Memory B cell (primary cell): Measurements from ENCODE around the gene TTLL4.

Experiments used
- ATAC-seq: fragments of 150-1000 bp; cut with Tn5 transposase; 2 replicates; pipeline ENCODE4 v1.10.0; 2021; ENCODE audit warnings: low read depth, mild to moderate bottlenecking, moderate library complexity
- DNase-seq, 2 donors: peaks; one replicate each; pipeline ENCODE4 v3.0.0; 2022; ENCODE audit warnings: low spot score in 2 of 2
- H3K27ac Mint-ChIP-seq: one replicate; pipeline ENCODE4 v1.8.0; 2022; ENCODE audit warnings: mild to moderate bottlenecking, moderate library complexity, mixed read lengths
- H3K27me3 Mint-ChIP-seq: one replicate; pipeline ENCODE4 v1.8.0; 2022; ENCODE audit warnings: mixed read lengths
- H3K36me3 Mint-ChIP-seq: one replicate; pipeline ENCODE4 v1.8.0; 2022; ENCODE audit warnings: mild to moderate bottlenecking, mixed read lengths
- H3K4me1 Mint-ChIP-seq: one replicate; pipeline ENCODE4 v1.8.0; 2022; ENCODE audit warnings: mixed read lengths
- H3K4me3 Mint-ChIP-seq: one replicate; pipeline ENCODE4 v1.8.0; 2022; ENCODE audit warnings: mild to moderate bottlenecking, moderate library complexity, mixed read lengths
- H3K9me3 Mint-ChIP-seq: one replicate; pipeline ENCODE4 v1.8.0; 2022; ENCODE audit warnings: mixed read lengths

TTLL4 gene

GRCh38 chr2:218701806-218702205 is 8.8 kb upstream of the TTLL4 start:
- ATAC-seq (no peak), DNase-seq (no peak)
- H3K36me3 Mint-ChIP-seq = peaks cover 8% of the 10 kb centered on the region
- no peaks in the 10 kb centered on the region for H3K4me1 Mint-ChIP-seq
- H3K9me3 Mint-ChIP-seq = no peaks in the 10 kb centered on the region
- H3K4me3 Mint-ChIP-seq = no peak overlapping the region
- no peaks in the 10 kb centered on the region for H3K27me3 Mint-ChIP-seq
- H3K27ac Mint-ChIP-seq = no peak overlapping the region

- H3K36me3 Mint-ChIP-seq = peaks cover 8% of the 10 kb centered on the region
- DNase-seq = no peak
- H3K27ac Mint-ChIP-seq = no peak overlapping the region
- H3K27me3 Mint-ChIP-seq = no peaks in the 10 kb centered on the region
- H3K4me3 Mint-ChIP-seq = no peak overlapping the region
- H3K9me3 Mint-ChIP-seq = no peaks in the 10 kb centered on the region
- no peak for ATAC-seq
- H3K4me1 Mint-ChIP-seq = no peaks in the 10 kb centered on the region
Measured at GRCh38 chr2:218703341-218703740, 7.3 kb upstream of the TTLL4 start.

GRCh38 chr2:218708086-218708485 is 2.5 kb upstream of the TTLL4 start:
- Mint-ChIP-seq H3K9me3 (no peaks in the 10 kb centered on the region), H3K27me3 (no peaks in the 10 kb centered on the region), H3K27ac (no peak overlapping the region), H3K36me3 (no peaks in the 10 kb centered on the region), H3K4me3 (no peak overlapping the region), H3K4me1 (peaks cover 8% of the 10 kb centered on the region)
- DNase-seq = no peak
- no peak for ATAC-seq

DNA sequence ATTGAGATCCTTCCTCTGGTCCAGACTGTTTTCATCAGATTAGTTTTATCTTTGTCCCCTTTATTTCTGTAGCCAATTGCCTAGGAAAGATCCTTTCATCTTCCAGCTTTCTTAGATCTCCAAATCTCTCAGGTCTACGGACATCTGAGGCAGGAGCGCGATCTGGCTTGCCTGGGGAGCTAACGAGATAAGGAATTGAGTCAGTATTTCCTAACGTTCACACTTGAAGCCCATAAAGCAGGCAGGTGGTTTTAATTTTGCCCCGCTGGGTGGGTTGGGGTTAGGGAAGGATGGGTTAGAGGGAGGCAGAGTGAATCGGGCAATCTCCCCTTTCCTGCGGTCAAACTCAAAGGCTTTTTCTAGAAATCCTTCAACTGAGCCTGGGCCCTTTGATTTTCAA is 727 bp upstream of the TTLL4 start:
- Mint-ChIP-seq H3K4me1 (peaks cover 15% of the 10 kb centered on the region), H3K27me3 (no peaks in the 10 kb centered on the region), H3K36me3 (no peaks in the 10 kb centered on the region), H3K9me3 (no peaks in the 10 kb centered on the region), H3K27ac (no peak overlapping the region), H3K4me3 (no peak overlapping the region)
- ATAC-seq (no peak), DNase-seq (no peak)

- no peaks in the 10 kb centered on the region for H3K36me3 Mint-ChIP-seq
- H3K9me3 Mint-ChIP-seq = no peaks in the 10 kb centered on the region
- peaks cover 15% of the 10 kb centered on the region for H3K4me1 Mint-ChIP-seq
- H3K27me3 Mint-ChIP-seq = no peaks in the 10 kb centered on the region
- ATAC-seq = no peak
- H3K27ac Mint-ChIP-seq = no peak overlapping the region
- no peak for DNase-seq
- peak overlapping the region; percentile 97 for H3K4me3 Mint-ChIP-seq
Measured at GRCh38 chr2:218710334-218710686, 325 bp upstream of the TTLL4 start.

- DNase-seq = no peak
- Mint-ChIP-seq H3K4me1 (peaks cover 15% of the 10 kb centered on the region), H3K36me3 (peaks cover 2% of the 10 kb centered on the region)
Measured at GRCh38 chr2:218711550-218711929, 905 bp downstream of the TTLL4 start.

DNA sequence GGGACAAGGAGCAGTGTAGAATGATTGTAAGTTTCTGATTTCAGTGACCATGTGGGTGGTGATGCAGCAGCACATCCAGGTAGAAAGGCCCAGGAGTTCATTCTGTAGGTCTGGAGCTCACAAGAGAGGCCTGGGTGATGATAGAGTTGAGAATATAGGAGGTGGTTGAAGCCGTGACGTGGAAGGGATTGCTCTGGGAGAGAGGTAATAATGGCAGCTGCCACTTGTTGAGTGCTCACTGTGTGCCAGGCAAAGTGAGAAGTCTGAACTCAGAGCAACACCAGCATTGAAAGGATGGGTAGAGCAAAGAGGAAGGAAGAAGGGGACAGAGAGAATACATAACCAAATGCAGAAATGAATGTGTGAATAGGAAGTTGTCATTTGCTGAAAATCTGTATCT is 3.3 kb downstream of the TTLL4 start:
- Mint-ChIP-seq H3K9me3 (no peaks in the 10 kb centered on the region), H3K4me3 (no peak overlapping the region), H3K27me3 (no peaks in the 10 kb centered on the region), H3K4me1 (peaks cover 18% of the 10 kb centered on the region), H3K36me3 (peaks cover 2% of the 10 kb centered on the region), H3K27ac (peak overlapping the region; percentile 24)
- DNase-seq (no peak), ATAC-seq (no peak)

More at GRCh38 chr2:218711550-218711929, 905 bp downstream of the TTLL4 start:
- no peaks in the 10 kb centered on the region for H3K9me3 Mint-ChIP-seq
- no peak for ATAC-seq
- peak overlapping the region; percentile 97 for H3K4me3 Mint-ChIP-seq
- H3K27me3 Mint-ChIP-seq = no peaks in the 10 kb centered on the region
- peak overlapping the region; percentile 95 for H3K27ac Mint-ChIP-seq

DNA sequence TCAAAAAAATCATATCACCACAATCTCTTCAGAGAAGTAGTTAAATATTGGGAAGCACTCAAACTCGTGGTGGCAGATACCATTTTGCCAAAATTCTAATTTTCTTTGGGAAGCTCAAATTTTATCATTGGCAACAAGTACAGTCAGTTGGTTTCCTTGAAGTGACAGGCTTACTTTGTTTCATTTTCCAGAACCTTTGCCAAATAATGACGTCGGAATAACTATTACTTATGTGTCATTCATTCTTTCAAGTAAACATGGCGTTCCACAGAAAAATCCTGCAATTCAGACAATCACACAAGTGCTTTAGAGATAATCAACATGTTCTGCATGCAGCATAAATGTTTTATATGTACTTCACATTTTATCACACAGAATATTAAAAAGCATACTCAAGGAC is 5.4 kb downstream of the TTLL4 start:
- no peak for ATAC-seq
- no peak overlapping the region for H3K27ac Mint-ChIP-seq
- H3K4me1 Mint-ChIP-seq = peaks cover 26% of the 10 kb centered on the region
- H3K4me3 Mint-ChIP-seq = no peak overlapping the region
- H3K36me3 Mint-ChIP-seq = peaks cover 10% of the 10 kb centered on the region
- H3K27me3 Mint-ChIP-seq = no peaks in the 10 kb centered on the region
- no peaks in the 10 kb centered on the region for H3K9me3 Mint-ChIP-seq
- DNase-seq = no peak

GRCh38 chr2:218717262-218717661 is 6.6 kb downstream of the TTLL4 start:
- DNase-seq = no peak
- Mint-ChIP-seq H3K4me1 (peaks cover 19% of the 10 kb centered on the region), H3K27me3 (no peaks in the 10 kb centered on the region), H3K27ac (no peak overlapping the region), H3K9me3 (no peaks in the 10 kb centered on the region), H3K4me3 (no peak overlapping the region), H3K36me3 (peaks cover 10% of the 10 kb centered on the region)
- no peak for ATAC-seq

GRCh38 chr2:218718058-218718457 is 7.4 kb downstream of the TTLL4 start:
- H3K27ac Mint-ChIP-seq = no peak overlapping the region
- peaks cover 10% of the 10 kb centered on the region for H3K36me3 Mint-ChIP-seq
- no peaks in the 10 kb centered on the region for H3K9me3 Mint-ChIP-seq
- no peaks in the 10 kb centered on the region for H3K27me3 Mint-ChIP-seq
- peaks cover 25% of the 10 kb centered on the region for H3K4me1 Mint-ChIP-seq
- ATAC-seq (no peak), DNase-seq (no peak)
- H3K4me3 Mint-ChIP-seq = no peak overlapping the region

DNA sequence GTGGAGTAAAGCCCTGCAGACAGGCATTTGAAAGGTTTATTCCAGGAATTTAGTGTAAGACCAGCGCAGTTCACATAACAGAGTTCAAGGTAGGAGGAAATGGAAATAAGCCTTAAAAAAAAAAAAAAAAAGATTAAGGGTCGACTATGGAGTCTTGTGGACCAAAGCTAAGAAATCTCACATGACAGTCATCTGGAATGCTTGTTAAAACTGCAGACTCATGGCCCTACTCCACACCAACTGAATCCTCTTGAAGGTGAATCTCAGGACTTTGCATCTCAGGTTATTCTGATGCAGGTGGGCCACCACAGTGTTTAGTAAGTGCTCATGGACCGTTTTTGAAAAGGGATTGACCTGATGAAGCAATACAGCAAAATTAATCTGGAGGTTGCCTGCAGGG is 8.8 kb downstream of the TTLL4 start:
- H3K27me3 Mint-ChIP-seq = no peaks in the 10 kb centered on the region
- H3K9me3 Mint-ChIP-seq = no peaks in the 10 kb centered on the region
- H3K27ac Mint-ChIP-seq = no peak overlapping the region
- peaks cover 11% of the 10 kb centered on the region for H3K36me3 Mint-ChIP-seq
- peaks cover 29% of the 10 kb centered on the region for H3K4me1 Mint-ChIP-seq
- no peak for DNase-seq
- no peak overlapping the region for H3K4me3 Mint-ChIP-seq
- ATAC-seq = no peak

GRCh38 chr2:218720048-218721041 is 9.7 kb downstream of the TTLL4 start:
- ATAC-seq = no peak
- Mint-ChIP-seq H3K9me3 (no peaks in the 10 kb centered on the region), H3K36me3 (peaks cover 11% of the 10 kb centered on the region)

DNA sequence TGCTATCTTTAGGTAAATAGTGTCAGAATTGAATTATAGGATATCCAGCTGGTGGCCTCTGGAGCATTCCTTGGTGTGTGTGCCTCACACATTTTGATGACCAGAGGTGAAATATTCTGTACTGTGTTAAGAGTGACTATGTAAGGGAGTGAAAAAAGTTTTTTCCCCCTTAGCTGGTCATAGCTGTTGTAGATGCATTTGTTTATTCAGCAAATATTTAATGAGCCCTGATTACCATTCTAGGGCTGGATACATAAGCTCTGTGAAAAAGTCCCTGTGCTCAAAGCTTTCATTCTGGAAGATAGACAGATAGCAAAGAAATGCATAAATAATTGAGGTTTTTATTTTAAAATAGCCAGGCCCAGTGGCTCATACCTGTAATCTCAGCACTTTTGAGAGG is 10.9 kb downstream of the TTLL4 start:
- peaks cover 30% of the 10 kb centered on the region for H3K4me1 Mint-ChIP-seq
- H3K27me3 Mint-ChIP-seq = no peaks in the 10 kb centered on the region
- no peak overlapping the region for H3K4me3 Mint-ChIP-seq
- H3K36me3 Mint-ChIP-seq = peaks cover 16% of the 10 kb centered on the region
- no peak overlapping the region for H3K27ac Mint-ChIP-seq
- DNase-seq = no peak
- peaks cover 3% of the 10 kb centered on the region for H3K9me3 Mint-ChIP-seq
- ATAC-seq = no peak

More at GRCh38 chr2:218720048-218721041, 9.7 kb downstream of the TTLL4 start:
- H3K27ac Mint-ChIP-seq = no peak overlapping the region
- H3K27me3 Mint-ChIP-seq = no peaks in the 10 kb centered on the region
- H3K4me1 Mint-ChIP-seq = peaks cover 30% of the 10 kb centered on the region
- DNase-seq = no peak
- H3K4me3 Mint-ChIP-seq = no peak overlapping the region

GRCh38 chr2:218721934-218722333 is 11.3 kb downstream of the TTLL4 start:
- Mint-ChIP-seq H3K36me3 (peaks cover 16% of the 10 kb centered on the region), H3K27ac (peak overlapping the region; percentile 18), H3K4me1 (peaks cover 30% of the 10 kb centered on the region), H3K4me3 (no peak overlapping the region), H3K27me3 (no peaks in the 10 kb centered on the region), H3K9me3 (peaks cover 3% of the 10 kb centered on the region)
- ATAC-seq = no peak
- no peak for DNase-seq

GRCh38 chr2:218722419-218722818 is 11.8 kb downstream of the TTLL4 start:
- no peak for ATAC-seq

More at GRCh38 chr2:218722419-218722818, 11.8 kb downstream of the TTLL4 start:
- DNase-seq = no peak
- Mint-ChIP-seq H3K27ac (peak overlapping the region; percentile 18), H3K36me3 (peaks cover 19% of the 10 kb centered on the region), H3K27me3 (no peaks in the 10 kb centered on the region), H3K9me3 (peaks cover 4% of the 10 kb centered on the region), H3K4me1 (peaks cover 29% of the 10 kb centered on the region), H3K4me3 (no peak overlapping the region)
